HTERT RPE-1 (cell line): ENCODE data around the gene H2BW1.
"Not testable (repeated sequence)": the region's sequence is repeated elsewhere in the genome, so short reads cannot be mapped to it uniquely, and the experiment has no call there.

ENCODE experiments used
- in situ Hi-C: fragments of 300-500 bp; cut with MboI; formaldehyde crosslinking; loops from 4 replicates; pipeline ENCODE4 v1.14.3; 2020; ENCODE audit warnings: low sequenced_read_pairs

The H2BW1 gene

GRCh38 chrX:104013606-104014005 is at the start of gene H2BW1:
Gene H2BW1, minus strand, starts transcription at chrX:104013708. Its CDS starts 132 bp downstream, at chrX:104013576.
- in situ Hi-C loops: no loop called here

- in situ Hi-C loops: not testable (repeated sequence)
Observed at GRCh38 chrX:104062636-104063035, 49.1 kb upstream of the H2BW1 start.

- in situ Hi-C loops: not testable (repeated sequence)
Observed at GRCh38 chrX:104054956-104055355, 41.4 kb upstream of the H2BW1 start.

GRCh38 chrX:104047171-104047570 is 33.7 kb upstream of the H2BW1 start:
- in situ Hi-C loops: no loop called here

DNA sequence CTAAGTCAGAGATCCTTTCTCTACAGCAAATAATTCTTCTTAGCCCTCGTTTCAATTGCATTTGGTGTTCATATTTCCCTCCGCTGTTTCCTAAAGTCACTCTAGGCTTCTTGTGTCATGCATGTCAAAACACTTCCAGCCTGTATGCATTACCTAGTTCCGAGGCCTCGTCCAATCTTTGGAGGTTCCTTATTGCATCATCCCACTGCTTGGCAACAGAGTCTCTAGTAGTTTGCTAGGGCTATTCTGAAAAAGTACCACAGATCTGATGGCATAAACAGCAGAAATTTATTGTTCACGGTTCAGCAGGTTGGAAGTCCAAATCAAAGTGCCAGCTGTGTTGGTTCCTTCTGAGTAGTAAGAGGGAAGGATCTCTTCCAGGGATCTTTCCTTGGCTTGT is 32.1 kb upstream of the H2BW1 start:
- in situ Hi-C loops: no loop called here

DNA sequence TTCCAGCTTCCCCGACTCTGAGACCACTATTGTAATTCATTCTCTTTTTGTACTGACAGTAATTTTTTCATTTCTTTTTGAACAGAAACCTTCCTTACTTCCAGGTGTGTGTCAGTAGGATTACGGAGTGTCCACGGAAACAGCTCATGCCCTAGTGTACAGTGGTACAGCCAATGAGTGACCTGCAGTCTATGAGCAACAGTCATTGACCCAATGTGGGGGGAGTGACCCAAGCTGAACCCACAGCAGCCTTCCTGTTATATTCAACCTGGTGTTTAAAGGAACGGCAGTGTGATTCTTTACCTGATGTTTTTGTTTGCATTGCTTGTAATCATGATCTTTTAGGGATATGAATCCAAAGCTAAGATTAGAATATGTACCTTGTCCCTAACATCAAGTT is 27.5 kb upstream of the H2BW1 start:
- in situ Hi-C loops: no loop called here

- in situ Hi-C loops: no loop called here
Observed at GRCh38 chrX:104039689-104040505, 26.4 kb upstream of the H2BW1 start, which contains the start of gene H2BW2. Gene H2BW2, plus strand, starts transcription at chrX:104039956. Its CDS starts 39 bp downstream, at chrX:104039995.

DNA sequence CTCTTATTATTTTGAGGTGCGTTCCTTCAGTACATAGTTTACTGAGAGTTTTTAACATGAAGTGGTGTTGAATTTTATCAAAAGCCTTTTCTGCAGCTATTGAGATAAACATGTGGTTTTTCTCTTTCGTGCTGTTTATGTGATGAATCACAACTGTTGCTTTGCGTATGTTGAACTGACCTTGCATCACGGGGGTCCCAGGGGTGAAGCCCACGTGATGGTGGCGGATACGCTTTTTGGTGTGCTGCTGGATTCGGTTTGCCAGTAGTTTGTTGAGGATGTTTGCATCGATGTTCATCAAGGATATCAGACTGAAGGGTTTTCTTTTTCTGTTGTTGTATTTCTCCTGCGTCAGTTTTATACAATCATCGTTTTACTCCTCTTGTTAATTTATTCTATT is 4.6 kb upstream of the H2BW1 start:
- in situ Hi-C loops: no loop called here

- in situ Hi-C loops: not testable (repeated sequence)
Observed at GRCh38 chrX:104015576-104015975, 2.1 kb upstream of the H2BW1 start.

DNA sequence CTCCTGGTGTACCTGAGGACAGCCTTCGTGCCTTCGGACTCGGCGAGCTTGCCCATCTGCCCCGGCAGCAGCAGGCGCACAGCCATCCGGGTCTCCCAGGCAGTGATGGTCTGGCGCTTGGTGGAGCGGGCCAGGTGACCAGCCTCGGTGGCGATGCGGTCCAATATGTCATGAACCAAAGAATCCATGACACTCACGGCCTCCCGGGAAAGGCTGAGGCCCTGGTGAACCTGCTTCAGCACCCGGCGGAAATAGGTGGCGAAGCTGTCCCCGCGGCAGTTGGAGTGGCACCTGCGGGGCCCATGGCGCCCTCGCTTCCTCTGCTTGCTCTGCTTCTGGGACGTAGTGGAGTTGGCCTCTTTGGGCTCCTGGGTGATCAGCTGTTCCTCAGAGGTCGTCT is 350 bp downstream of the H2BW1 start:
- in situ Hi-C loops: no loop called here

DNA sequence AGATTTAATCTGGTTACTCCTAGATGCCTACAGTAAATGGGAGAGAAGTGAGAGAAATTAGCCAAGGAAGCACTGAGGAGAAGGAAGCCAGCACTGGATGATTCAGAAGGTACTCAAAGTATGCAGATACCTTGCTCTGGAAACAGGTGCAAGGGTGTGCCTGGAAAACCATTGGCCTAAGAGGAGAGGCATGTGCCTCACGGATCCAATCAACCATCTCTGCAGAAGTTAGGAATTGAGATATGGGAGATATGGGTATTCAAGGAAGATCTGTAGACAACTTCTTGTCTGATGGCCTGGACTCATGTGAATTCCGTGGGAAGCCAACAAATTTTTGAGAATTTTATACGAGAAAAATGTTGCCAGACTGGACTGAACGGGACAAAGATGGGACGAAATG is 4.7 kb downstream of the H2BW1 start:
- in situ Hi-C loops: no loop called here

DNA sequence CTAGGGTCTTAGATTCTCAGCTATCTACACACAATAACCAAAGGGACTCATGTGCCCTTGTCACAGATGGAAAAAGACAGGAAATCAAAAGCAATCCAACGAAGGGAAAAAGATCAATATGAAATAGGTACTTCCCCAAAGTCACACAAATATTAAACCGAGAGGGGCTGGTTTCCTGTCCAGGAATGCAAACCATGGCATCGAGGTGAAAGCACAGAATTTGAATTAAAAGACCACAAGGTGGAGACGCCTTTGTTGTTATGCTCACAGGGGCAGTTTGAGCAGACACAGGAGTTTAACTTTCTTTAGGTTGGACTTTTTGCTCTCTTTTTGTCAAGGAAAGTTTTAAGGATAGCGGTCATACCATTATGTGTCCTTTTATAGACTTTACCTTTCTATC is 14.3 kb downstream of the H2BW1 start:
- in situ Hi-C loops: no loop called here

- in situ Hi-C loops: not testable (repeated sequence)
Observed at GRCh38 chrX:103983508-103983907, 30.0 kb downstream of the H2BW1 start.

DNA sequence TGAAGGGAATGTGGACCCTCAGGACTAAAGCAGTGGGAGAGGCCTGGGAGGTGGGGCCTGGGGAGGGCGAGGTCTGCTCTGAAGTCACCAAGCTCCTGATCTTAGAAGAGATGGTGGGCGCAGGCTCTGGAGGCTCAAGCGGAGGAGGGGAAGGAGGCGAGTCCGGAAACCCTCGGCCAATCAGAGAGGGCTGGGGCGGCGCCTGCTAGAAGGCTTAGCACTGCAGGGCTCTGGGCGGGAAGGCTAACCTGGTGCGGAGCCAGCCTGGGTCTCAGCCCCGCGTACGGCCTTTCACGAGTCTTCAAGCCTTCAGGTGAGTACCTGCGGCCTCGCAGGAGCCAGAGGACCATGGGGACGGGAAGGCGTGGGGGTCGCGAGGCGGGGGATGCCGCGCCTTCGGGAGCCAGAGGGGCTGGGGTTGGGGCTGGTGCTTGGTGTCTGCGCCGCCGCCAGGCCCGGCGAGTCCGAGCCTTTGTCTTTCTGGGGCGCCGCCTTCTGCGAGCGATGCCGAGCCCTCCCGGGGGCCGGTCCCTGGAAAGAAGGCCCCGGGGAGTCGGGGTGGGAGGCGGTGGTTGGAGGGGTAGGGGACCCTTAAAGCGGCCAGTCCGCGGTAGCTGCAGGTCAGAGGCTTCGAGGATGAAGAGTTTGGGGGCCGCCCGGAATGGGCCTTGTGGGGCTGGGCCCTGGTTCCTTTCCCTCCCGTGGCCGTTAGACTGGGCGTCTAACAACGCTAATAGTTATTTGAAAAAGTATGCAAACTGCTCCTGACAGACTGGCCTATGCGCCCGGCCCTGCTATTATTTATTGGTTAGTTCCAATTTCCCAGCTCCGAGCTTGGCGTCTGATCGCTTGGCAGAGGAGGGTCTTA is 50.9 kb downstream of the H2BW1 start, which contains the start of gene TMSB15B:
Gene TMSB15B, plus strand, starts transcription at position 217 of the 868 bp plus-strand sequence.
- in situ Hi-C loops: not testable (repeated sequence)
